K562 (cell line): ENCODE measurements around the gene CCDC60. TPM values are rescaled to one million over a fixed set of nuclear protein-coding genes. Genes with fewer than 3 reads are reported as not detected.

Experiments
- ATAC-seq: fragments of 200-7000 bp; cut with Tn5 transposase; 3 replicates; pipeline ENCODE4 v1.9.1; 2020; ENCODE audit warnings: moderate library complexity
- BruUV-seq: library from RNA; stranded (reverse); fragments of 400-500 nt; replicated peaks from 2 replicates; lab custom pipeline; 2021; lab: Mats Ljungman, UMichigan
- CTCF ChIA-PET: fragments of 300-600 bp; formaldehyde crosslinking; extraction: SDS; loops from one replicate; lab custom pipeline; 2021; ENCODE audit warnings: low intra/inter-chr PET ratio; lab: Yijun Ruan, JAX
- POLR2A ChIA-PET: fragments of 300-600, 350-650 bp; sonication (Branson Sonifier 250); formaldehyde crosslinking; extraction: SDS; loops from one replicate; lab custom pipeline; 2021; ENCODE audit warnings: antibody characterized with exemption, inconsistent platforms; lab: Yijun Ruan, JAX
- DNase-seq, 4 experiments: peaks; one replicate each; pipeline versions ENCODE4 v3.0.0 to v3.0.0-alpha.2; 2011 to 2018; ENCODE audit warnings: low spot score in 3 of 4, mixed read lengths in 3 of 4; ENCODE audit errors: extremely low read depth in 1 of 4
- FAIRE-seq: peaks from 2 replicates; lab custom pipeline; 2011; peaks lifted over from hg19 to GRCh38; lab: Jason Lieb, UNC
- H2AFZ ChIP-seq: 2 replicates; pipeline ENCODE4 v1.6.0; 2011; ENCODE audit warnings: low read depth, low read length, control low read depth, inconsistent platforms
- H3K27ac ChIP-seq: fragments of 200-600 bp; 3 replicates; pipeline ENCODE4 v1.8.0; 2011; ENCODE audit warnings: low read depth, mild to moderate bottlenecking, control low read depth, inconsistent platforms, low read length, moderate library complexity, mixed read lengths; ENCODE audit errors: extremely low read depth
- H3K27me3 ChIP-seq, 2 experiments: fragments of 300-600 bp in 1 of 2; 2 replicates in 1 of 2; 3 replicates in 1 of 2; pipeline versions ENCODE4 v1.6.0 to v1.8.0; 2011; ENCODE audit warnings: inconsistent platforms in 2 of 2, low read length in 2 of 2, mild to moderate bottlenecking in 1 of 2, mixed read lengths in 1 of 2, moderate library complexity in 1 of 2; ENCODE audit not compliant: control insufficient read depth in 2 of 2, insufficient read depth in 2 of 2
- H3K36me3 ChIP-seq: fragments of 300-600 bp; 3 replicates; pipeline ENCODE4 v1.8.0; 2011; ENCODE audit warnings: mild to moderate bottlenecking, low read length, inconsistent platforms; ENCODE audit not compliant: control insufficient read depth, insufficient read depth
- H3K4me1 ChIP-seq, 2 experiments: fragments of 200-600 bp in 1 of 2; replicated peaks in 1 of 2; 2 replicates in 1 of 2; 3 replicates in 1 of 2; pipeline versions ENCODE4 v1.5.1 to v1.8.0; 2011; ENCODE audit warnings: inconsistent platforms in 2 of 2, low read length in 2 of 2, mild to moderate bottlenecking in 1 of 2, mixed read lengths in 1 of 2, moderate library complexity in 1 of 2; ENCODE audit not compliant: control insufficient read depth in 2 of 2, insufficient read depth in 2 of 2
- H3K4me2 ChIP-seq: 2 replicates; pipeline ENCODE4 v1.6.1; 2011; ENCODE audit warnings: low read length, control low read depth, inconsistent platforms, mixed read lengths; ENCODE audit not compliant: insufficient read depth
- H3K4me3 ChIP-seq: fragments of 200-600 bp; sonication (generic), shearing (Covaris generic); 2 replicates; pipeline ENCODE4 v1.5.1; 2016; ENCODE audit warnings: control low read depth, inconsistent platforms
- H3K79me2 ChIP-seq: fragments of 200-600 bp; 3 replicates; pipeline ENCODE4 v1.8.0; 2011; ENCODE audit warnings: low read length, inconsistent platforms; ENCODE audit not compliant: control insufficient read depth, insufficient read depth
- H3K9ac ChIP-seq, 2 experiments: 2 replicates each; pipeline versions ENCODE4 v1.6.0 to v1.6.1; 2011; ENCODE audit warnings: low read depth in 2 of 2, low read length in 2 of 2, control low read depth in 1 of 2, inconsistent platforms in 1 of 2, mild to moderate bottlenecking in 1 of 2, mixed read lengths in 1 of 2; ENCODE audit not compliant: insufficient read depth in 1 of 2
- H3K9me1 ChIP-seq: one replicate; pipeline ENCODE4 v1.6.0; 2011; ENCODE audit warnings: inconsistent platforms, mild to moderate bottlenecking, low read length, moderate library complexity; ENCODE audit not compliant: control insufficient read depth, insufficient read depth
- H3K9me3 ChIP-seq: replicated peaks from 2 replicates; pipeline ENCODE4 v1.5.1; 2011; ENCODE audit warnings: low read depth, low read length, inconsistent platforms; ENCODE audit not compliant: control insufficient read depth, insufficient read depth
- H4K20me1 ChIP-seq: replicated peaks from 2 replicates; pipeline ENCODE4 v1.6.1; 2011; ENCODE audit warnings: low read length, inconsistent platforms, mixed read lengths; ENCODE audit not compliant: control insufficient read depth, insufficient read depth
- CHD7 ChIP-seq: fragments of 200-600 bp; sonication (generic); IDR thresholded peaks from one replicate; pipeline ENCODE4 v1.6.1; 2012; ENCODE audit warnings: mild to moderate bottlenecking, low read depth, low read length, inconsistent platforms
- DIDO1 ChIP-seq: fragments of 450-650 bp; IDR thresholded peaks from 2 replicates; pipeline ENCODE4 v1.6.1; 2016; ENCODE audit warnings: low read depth, missing biosample characterization, missing genetic modification characterization
- MXI1 ChIP-seq: IDR thresholded peaks from 2 replicates; pipeline ENCODE4 v1.6.1; 2011; ENCODE audit warnings: low read depth, mild to moderate bottlenecking, improper control_type of control experiment, low read length
- RFX7 ChIP-seq: fragments of 250-450 bp; sonication (Bioruptor Pico); IDR thresholded peaks from 2 replicates; pipeline ENCODE4 v1.5.1; 2021; ENCODE audit warnings: mild to moderate bottlenecking
- YY1 ChIP-seq, 3 experiments: IDR thresholded peaks; 2 replicates each; pipeline ENCODE4 v1.6.1; 2011; ENCODE audit warnings: low read length in 2 of 3, mild to moderate bottlenecking in 2 of 3, moderate library complexity in 2 of 3, borderline replicate concordance in 1 of 3, control low read depth in 1 of 3, low read depth in 1 of 3; ENCODE audit not compliant: insufficient read depth in 3 of 3, insufficient replicate concordance in 2 of 3, control insufficient read depth in 1 of 3, insufficient read length in 1 of 3; ENCODE audit errors: extremely low read depth in 1 of 3
- ZNF347 ChIP-seq: fragments of 450-650 bp; formaldehyde crosslinking; IDR thresholded peaks from 2 replicates; pipeline ENCODE4 v1.4.0; 2020; ENCODE audit warnings: low read depth, mild to moderate bottlenecking, moderate library complexity
- WGBS: fragments of 100-300 bp; shearing (Covaris generic); methylation state at CpG from one replicate; pipeline ENCODE4 v1.1.6; 2016; ENCODE audit warnings: low coverage, mixed read lengths; ENCODE audit not compliant: insufficient coverage; ENCODE audit errors: missing lambda C conversion rate; 5-methylcytosine and 5-hydroxymethylcytosine counted together
- in situ Hi-C: fragments of 300-500 bp; cut with MboI; formaldehyde crosslinking; loops from 4 replicates; pipeline ENCODE4 v1.15.0; 2018; ENCODE audit warnings: inconsistent platforms, mixed read lengths
- intact Hi-C: fragments of 100-400 bp; cut with micrococcal nuclease; formaldehyde crosslinking; loops from 2 replicates; pipeline ENCODE4 v1.14.2; 2022
- polyA plus RNA-seq, 8 experiments: library from polyadenylated mRNA; depleted of rRNA in 4 of 8; stranded (reverse) in 5 of 8; unstranded in 3 of 8; fragments of >200 nt; fragmentation: Nextera tagmentation in 2 of 8; fragmentation: Illumina TruSeq in 1 of 8; extraction: Ambion mirVana in 2 of 8; extraction: Trizol in 1 of 8; gene quantifications; 2 replicates each; pipeline versions ENCODE4 v1.2.1 to v1.2.3, GENCODE V29; 2011 to 2014; ENCODE audit warnings: inconsistent platforms in 1 of 8, missing spikeins in 1 of 8
- total RNA-seq, 7 experiments: library from RNA; depleted of rRNA in 6 of 7; stranded (reverse); fragments of >200 nt in 6 of 7; fragmentation: Illumina TruSeq in 2 of 7; extraction: Trizol in 2 of 7; gene quantifications; 2 replicates each; pipeline versions ENCODE4 v1.2.1 to v1.2.3, GENCODE V29; 2011 to 2021; ENCODE audit warnings: low replicate concordance in 1 of 7

Gene CCDC60
- total and polyA plus RNA-seq, 9 of the 15 experiments (the other 6 are each of a cell fraction or from before 2014, with no cell fraction given) = not detected

DNA sequence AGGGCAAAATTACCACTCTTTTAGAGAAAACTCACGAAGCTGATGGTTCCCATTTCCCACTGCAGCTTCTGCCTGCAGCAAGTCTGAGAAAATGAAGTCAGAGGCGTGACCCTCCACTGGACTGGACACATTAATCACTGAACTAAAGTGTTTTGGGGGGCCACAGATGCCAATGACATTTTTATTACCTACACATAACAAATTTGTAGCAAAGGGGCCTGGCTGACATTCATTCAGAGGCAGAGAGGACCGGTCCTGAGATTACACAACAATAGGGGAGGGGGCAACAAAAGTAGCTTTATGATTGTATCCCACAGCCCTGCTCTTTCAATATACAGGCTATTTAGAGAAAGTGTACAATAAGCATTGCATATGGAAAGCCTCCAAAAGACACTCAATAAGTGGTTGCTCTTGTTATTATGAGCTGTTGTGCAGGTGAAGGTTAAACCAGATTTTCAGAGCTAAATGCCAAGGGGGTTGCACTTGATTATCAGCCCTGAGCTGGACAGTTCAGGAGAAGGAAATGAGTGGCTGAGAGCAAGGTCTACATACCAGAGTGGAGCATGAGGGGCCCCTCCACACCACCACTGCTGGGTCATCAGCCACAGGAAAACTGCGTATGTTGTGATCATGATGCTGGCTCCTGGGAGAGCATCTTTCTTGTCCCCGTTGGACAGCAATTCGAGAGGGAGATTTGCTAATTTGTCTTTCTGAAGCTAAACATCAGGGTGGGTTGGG lies 41.5 kb upstream of the CCDC60 start:
- ChIA-PET POLR2A (interaction anchor here (0.6 to 1.1 kb wide), 3 partner anchors 8 to 880 kb away, joined by 3 to 6 read pairs (median 3); no protein-coding TSS in a partner anchor), CTCF (no interaction called here)
- Histone ChIP-seq H3K4me1 (no peaks in the 10 kb centered on the region), H3K9ac (no peak overlapping the region), H3K27ac (no peak overlapping the region), H2AFZ (no peak overlapping the region), H3K36me3 (no peaks in the 10 kb centered on the region), H4K20me1 (no peaks in the 10 kb centered on the region; the same call in 1 of the 2 replicates), H3K79me2 (no peaks in the 10 kb centered on the region), H3K9me3 (no peaks in the 10 kb centered on the region), H3K4me2 (no peak overlapping the region), H3K9me1 (no peaks in the 10 kb centered on the region), H3K4me3 (no peak overlapping the region), H3K27me3 (peaks cover 12 to 15% of the 10 kb centered on the region in 2 experiments; a peak in 3 of 5 replicates)
- BruUV-seq = no TSS peak
- ATAC-seq = no peak
- in situ Hi-C loops = no loop called here
- intact Hi-C loops = no loop called here
- DNase-seq = no peak
- FAIRE-seq = no peak
- WGBS = 1% methylated on average over 6 of the region's 6 CpGs
- TF ChIP-seq YY1 (IDR thresholded peaks at IDR 0.05; ENCODE audit: borderline replicate concordance in 1 of 3, control insufficient read depth in 1 of 3, extremely low read depth in 1 of 3, insufficient read depth in 3 of 3, insufficient read length in 1 of 3, insufficient replicate concordance in 2 of 3, low read depth in 1 of 3, low read length in 2 of 3) = no peak
- no peak for TF ChIP-seq MXI1
- TF ChIP-seq DIDO1 (tag) = no peak
- TF ChIP-seq CHD7 = no peak
- no peak for TF ChIP-seq ZNF347 (CRISPR knock-in tag)
- TF ChIP-seq RFX7 (CRISPR knock-in tag) = no peak
